ENCODE data around the gene PKD1.

DNA sequence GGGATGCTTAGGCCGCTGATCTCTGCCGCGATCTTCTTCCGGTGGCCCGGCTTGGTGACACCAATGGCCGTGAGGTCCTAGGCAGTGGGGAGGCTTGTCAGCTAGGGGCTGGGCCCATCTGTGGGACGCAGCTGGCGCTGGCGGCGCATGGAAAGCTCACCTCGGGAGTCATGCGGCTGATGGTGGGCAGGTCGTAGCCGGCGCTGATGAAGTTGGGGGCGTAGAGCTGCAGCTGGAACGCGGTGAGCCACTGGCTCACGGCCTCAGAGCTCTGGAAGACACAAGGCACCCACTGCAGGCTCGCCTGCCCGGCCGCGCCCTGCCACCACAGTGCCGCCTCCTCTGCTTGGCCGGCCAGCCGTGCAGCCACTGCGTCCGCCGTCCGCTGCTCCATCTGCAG lies 48.0 kb upstream of the PKD1 start:
- TF ChIP-seq POLR2A (IDR thresholded peaks at IDR 0.05; ENCODE audit: low read length) (no peak), GATA1 (IDR thresholded peaks at IDR 0.05; ENCODE audit: low read depth, low read length) (no peak)
